Esophagus (tissue), 2 donors: ENCODE measurements around the gene RANBP3. TPM values are rescaled to one million over a fixed set of nuclear protein-coding genes. Genes with fewer than 3 reads are reported as not detected.
"Not testable (repeated sequence)": the region's sequence is repeated elsewhere in the genome, so short reads cannot be mapped to it uniquely, and the experiment has no call there.

Experiments
- H3K27ac ChIP-seq, 2 donors: one replicate each; pipeline ENCODE4 v1.5.1; 2013; ENCODE audit warnings: low read depth in 2 of 2, mild to moderate bottlenecking in 2 of 2, inconsistent platforms in 1 of 2, low read length in 1 of 2, moderate library complexity in 1 of 2
- H3K27me3 ChIP-seq, 2 donors: one replicate each; pipeline ENCODE4 v1.6.1; 2013; ENCODE audit warnings: low read length in 2 of 2, control low read depth in 1 of 2, mild to moderate bottlenecking in 1 of 2; ENCODE audit not compliant: insufficient read depth in 2 of 2, control insufficient read depth in 1 of 2
- H3K36me3 ChIP-seq, 2 donors: one replicate each; pipeline ENCODE4 v1.6.1; 2013; ENCODE audit warnings: low read length in 1 of 2; ENCODE audit not compliant: control insufficient read depth in 2 of 2, insufficient read depth in 2 of 2
- H3K4me1 ChIP-seq, 2 donors: one replicate each; pipeline ENCODE4 v1.6.1; 2013; ENCODE audit warnings: low read length in 1 of 2; ENCODE audit not compliant: control insufficient read depth in 2 of 2, insufficient read depth in 2 of 2
- H3K4me3 ChIP-seq, 2 donors: one replicate each; pipeline ENCODE4 v1.5.1; 2013; ENCODE audit warnings: low read length in 2 of 2, mild to moderate bottlenecking in 2 of 2, low read depth in 1 of 2, moderate library complexity in 1 of 2
- H3K9me3 ChIP-seq, 2 donors: one replicate each; pipeline ENCODE4 v1.6.1; 2013; ENCODE audit warnings: mild to moderate bottlenecking in 2 of 2, low read depth in 1 of 2, low read length in 1 of 2, moderate library complexity in 1 of 2; ENCODE audit not compliant: control insufficient read depth in 2 of 2, insufficient read depth in 1 of 2
- WGBS, 2 donors: extraction: QIAGEN DNeasy Blood & Tissue Kit; methylation state at CpG; one replicate each; pipeline ENCODE4 v1.1.7; 2013; 5-methylcytosine and 5-hydroxymethylcytosine counted together
- polyA plus RNA-seq, 2 donors: library from polyadenylated mRNA; stranded (reverse); fragments of 200-250 nt; gene quantifications; one replicate each; pipeline ENCODE4 v1.2.3, GENCODE V29; 2013
- donor health status: healthy with polysubstance abuse.
- donor health status: Bipolar disorder and iron deficiency.

RANBP3 gene
- polyA plus RNA-seq, 2 donors = 25.0 to 34.4 TPM

GRCh38 chr19:5961969-5962945 is 15.7 kb downstream of the RANBP3 start:
- no peak overlapping the region for H3K4me3 ChIP-seq
- 39 to 51% methylated on average over 29 of the region's 29 CpGs for WGBS, 2 donors

GRCh38 chr19:5961641-5961968 is 16.3 kb downstream of the RANBP3 start:
- not testable (repeated sequence) for H3K9me3 ChIP-seq, H3K27me3 ChIP-seq, H3K4me3 ChIP-seq, H3K36me3 ChIP-seq
- Histone ChIP-seq H3K27ac (peak overlapping the region; percentile 76 to 81), H3K4me1 (peaks cover 16 to 30% of the 10 kb centered on the region in 2 donors)
- 53 to 76% methylated on average over 6 of the region's 6 CpGs for WGBS, 2 donors

More at GRCh38 chr19:5961969-5962945, 15.7 kb downstream of the RANBP3 start:
- peaks cover 16 to 30% of the 10 kb centered on the region in 2 donors for H3K4me1 ChIP-seq
- peaks cover 0 to 5% of the 10 kb centered on the region in 2 donors for H3K36me3 ChIP-seq
- H3K27ac ChIP-seq = peak overlapping the region; percentile 76 to 81
- no peaks in the 10 kb centered on the region for H3K27me3 ChIP-seq
- H3K9me3 ChIP-seq = no peaks in the 10 kb centered on the region

GRCh38 chr19:5960005-5961001 is 17.6 kb downstream of the RANBP3 start:
- H3K27ac ChIP-seq = peak overlapping the region; percentile 16 to 45
- 71 to 72% methylated on average over 18 of the region's 18 CpGs for WGBS, 2 donors
- H3K4me1 ChIP-seq = peaks cover 16 to 30% of the 10 kb centered on the region in 2 donors

GRCh38 chr19:5959260-5960004 is 18.5 kb downstream of the RANBP3 start:
- WGBS, 2 donors = 76 to 82% methylated on average over 14 of the region's 14 CpGs
- H3K4me1 ChIP-seq = peaks cover 19 to 30% of the 10 kb centered on the region in 2 donors
- H3K36me3 ChIP-seq = peaks cover 0 to 9% of the 10 kb centered on the region in 2 donors
- H3K27ac ChIP-seq = no peak overlapping the region
- H3K4me3 ChIP-seq = no peak overlapping the region
- no peaks in the 10 kb centered on the region for H3K9me3 ChIP-seq
- H3K27me3 ChIP-seq = no peaks in the 10 kb centered on the region

More at GRCh38 chr19:5960005-5961001, 17.6 kb downstream of the RANBP3 start:
- H3K36me3 ChIP-seq = peaks cover 0 to 9% of the 10 kb centered on the region in 2 donors
- H3K27me3 ChIP-seq = no peaks in the 10 kb centered on the region
- no peaks in the 10 kb centered on the region for H3K9me3 ChIP-seq
- H3K4me3 ChIP-seq = no peak overlapping the region

GRCh38 chr19:5958851-5959122 is 19.2 kb downstream of the RANBP3 start:
- no peaks in the 10 kb centered on the region for H3K9me3 ChIP-seq
- H3K4me3 ChIP-seq = no peak overlapping the region
- H3K27me3 ChIP-seq = no peaks in the 10 kb centered on the region
- 89 to 91% methylated on average over 10 of the region's 10 CpGs for WGBS, 2 donors
- H3K27ac ChIP-seq = no peak overlapping the region
- peaks cover 20 to 32% of the 10 kb centered on the region in 2 donors for H3K4me1 ChIP-seq
- peaks cover 0 to 7% of the 10 kb centered on the region in 2 donors for H3K36me3 ChIP-seq

GRCh38 chr19:5958074-5958850 is 19.7 kb downstream of the RANBP3 start:
- Histone ChIP-seq H3K27ac (no peak overlapping the region), H3K4me1 (peaks cover 20 to 34% of the 10 kb centered on the region in 2 donors), H3K27me3 (no peaks in the 10 kb centered on the region), H3K4me3 (no peak overlapping the region), H3K9me3 (no peaks in the 10 kb centered on the region), H3K36me3 (peaks cover 0 to 7% of the 10 kb centered on the region in 2 donors)
- 78 to 81% methylated on average over 21 of the region's 21 CpGs for WGBS, 2 donors

- peaks cover 18 to 30% of the 10 kb centered on the region in 2 donors for H3K4me1 ChIP-seq
- peaks cover 0 to 7% of the 10 kb centered on the region in 2 donors for H3K36me3 ChIP-seq
- H3K27ac ChIP-seq = no peak overlapping the region
- 68 to 76% methylated on average over 10 of the region's 10 CpGs for WGBS, 2 donors
- H3K4me3 ChIP-seq = no peak overlapping the region
- H3K9me3 ChIP-seq = no peaks in the 10 kb centered on the region
- H3K27me3 ChIP-seq = no peaks in the 10 kb centered on the region
Observed at GRCh38 chr19:5957170-5957569, 20.8 kb downstream of the RANBP3 start.

GRCh38 chr19:5956728-5957127 is 21.2 kb downstream of the RANBP3 start:
- Histone ChIP-seq H3K4me1 (peaks cover 18 to 29% of the 10 kb centered on the region in 2 donors), H3K27ac (no peak overlapping the region), H3K27me3 (no peaks in the 10 kb centered on the region), H3K4me3 (no peak overlapping the region), H3K36me3 (peaks cover 0 to 7% of the 10 kb centered on the region in 2 donors), H3K9me3 (no peaks in the 10 kb centered on the region)
- 86 to 94% methylated on average over 12 of the region's 12 CpGs for WGBS, 2 donors
